HCT116 (cell line): ENCODE measurements around the gene UROD. TPM values are rescaled to one million over a fixed set of nuclear protein-coding genes. Genes with fewer than 3 reads are reported as not detected.

Experiments used
- ATAC-seq: fragments of 200-7000 bp; cut with Tn5 transposase; 2 replicates; pipeline ENCODE4 v1.9.1; 2020; ENCODE audit warnings: mild to moderate bottlenecking, moderate library complexity
- BruUV-seq: library from RNA; stranded (reverse); fragments of 400-500 nt; replicated peaks from 2 replicates; lab custom pipeline; 2021; lab: Mats Ljungman, UMichigan
- CTCF ChIA-PET: fragments of 300-600 bp; sonication (Branson Sonifier 250); formaldehyde crosslinking; loops from one replicate; lab custom pipeline; 2021; ENCODE audit warnings: antibody characterized with exemption; lab: Charles Lee
- POLR2A ChIA-PET: fragments of 300-600, 350-600 bp; sonication (Branson Sonifier 250); formaldehyde crosslinking; loops from one replicate; lab custom pipeline; 2021; ENCODE audit warnings: antibody characterized with exemption; lab: Charles Lee
- RAD21 ChIA-PET, 2 experiments: fragments of 300-600 bp; sonication (Branson Sonifier 250); formaldehyde crosslinking; loops; one replicate each; lab custom pipeline; 2023; ENCODE audit warnings: low total read pairs in 2 of 2; ENCODE audit not compliant: uncharacterized antibody in 2 of 2, unreplicated experiment in 2 of 2, low non-redundant PET in 1 of 2; lab: Charles Lee
- DNase-seq: peaks from one replicate; pipeline ENCODE4 v3.0.0-alpha.2; 2010; ENCODE audit warnings: low read depth, low spot score
- H2AFZ ChIP-seq: fragments of 200-600 bp; shearing (Covaris generic), sonication (generic); 2 replicates; pipeline ENCODE4 v1.6.1; 2017; ENCODE audit warnings: low read depth, mixed run types, mixed read lengths, antibody characterized with exemption, low read length; ENCODE audit not compliant: poor library complexity, severe bottlenecking
- H3K27ac ChIP-seq: 2 replicates; pipeline ENCODE4 v1.5.1; 2012; ENCODE audit warnings: low read depth, low read length
- H3K27me3 ChIP-seq: fragments of 200-600 bp; sonication (generic); 2 replicates; pipeline ENCODE4 v1.6.1; 2016; ENCODE audit warnings: mixed run types, low read length, mixed read lengths; ENCODE audit not compliant: insufficient read depth
- H3K36me3 ChIP-seq, 2 experiments: fragments of 200-500 bp in 1 of 2; fragments of 200-600 bp in 1 of 2; sonication (Bioruptor generic) in 1 of 2; sonication (generic) in 1 of 2; 2 replicates each; pipeline versions ENCODE4 v1.5.1 to v1.6.1; 2014 to 2016; ENCODE audit warnings: low read length in 2 of 2, inconsistent platforms in 1 of 2, mixed read lengths in 1 of 2, mixed run types in 1 of 2; ENCODE audit not compliant: insufficient read depth in 2 of 2, control insufficient read depth in 1 of 2
- H3K4me1 ChIP-seq, 2 experiments: fragments of 200-600 bp in 1 of 2; sonication (generic) in 1 of 2; 2 replicates each; pipeline versions ENCODE4 v1.5.1 to v1.6.1; 2012 to 2017; ENCODE audit warnings: low read length in 2 of 2, inconsistent platforms in 1 of 2, mild to moderate bottlenecking in 1 of 2, mixed read lengths in 1 of 2, mixed run types in 1 of 2, moderate library complexity in 1 of 2; ENCODE audit not compliant: insufficient read depth in 2 of 2, control insufficient read depth in 1 of 2
- H3K4me2 ChIP-seq: fragments of 200-600 bp; sonication (generic); 2 replicates; pipeline ENCODE4 v1.6.1; 2017; ENCODE audit warnings: mixed run types, low read length, mixed read lengths
- H3K4me3 ChIP-seq, 2 experiments: fragments of 200-600 bp in 1 of 2; sonication (generic) in 1 of 2; replicated peaks in 1 of 2; 2 replicates each; pipeline ENCODE4 v1.5.1; 2011 to 2016; ENCODE audit warnings: low read length in 2 of 2, control low read depth in 1 of 2, low read depth in 1 of 2, mild to moderate bottlenecking in 1 of 2, mixed read lengths in 1 of 2, mixed run types in 1 of 2
- H3K79me2 ChIP-seq: fragments of 200-600 bp; sonication (generic); 2 replicates; pipeline ENCODE4 v1.6.1; 2017; ENCODE audit warnings: mild to moderate bottlenecking, mixed run types, low read length, moderate library complexity, mixed read lengths; ENCODE audit not compliant: insufficient read depth
- H3K9ac ChIP-seq: fragments of 200-600 bp; sonication (generic); 2 replicates; pipeline ENCODE4 v1.6.1; 2016; ENCODE audit warnings: low read length, mixed read lengths
- H3K9me2 ChIP-seq: fragments of 200-600 bp; sonication (generic), shearing (Covaris generic); 2 replicates; pipeline ENCODE4 v1.6.1; 2017; ENCODE audit warnings: mixed run types, mild to moderate bottlenecking, moderate library complexity; ENCODE audit not compliant: insufficient read depth
- H3K9me3 ChIP-seq, 2 experiments: fragments of 200-500 bp in 1 of 2; fragments of 200-600 bp in 1 of 2; sonication (Bioruptor generic) in 1 of 2; sonication (generic) in 1 of 2; 2 replicates each; pipeline ENCODE4 v1.6.1; 2014 to 2017; ENCODE audit warnings: low read length in 2 of 2, mixed read lengths in 2 of 2, inconsistent platforms in 1 of 2, low read depth in 1 of 2, mild to moderate bottlenecking in 1 of 2, mixed run types in 1 of 2, moderate library complexity in 1 of 2; ENCODE audit not compliant: control insufficient read depth in 1 of 2, insufficient read depth in 1 of 2
- H4K20me1 ChIP-seq: fragments of 200-600 bp; sonication (generic), shearing (Covaris generic); 2 replicates; pipeline ENCODE4 v1.6.1; 2017; ENCODE audit warnings: mixed run types, mild to moderate bottlenecking, moderate library complexity; ENCODE audit not compliant: insufficient read depth
- ATF3 ChIP-seq: IDR thresholded peaks from 2 replicates; pipeline ENCODE4 v1.6.1; 2012
- CEBPB ChIP-seq: IDR thresholded peaks from 2 replicates; pipeline ENCODE4 v1.6.1; 2012; ENCODE audit warnings: low read depth
- ELF1 ChIP-seq: IDR thresholded peaks from 2 replicates; pipeline ENCODE4 v1.6.1; 2012; ENCODE audit warnings: low read depth, borderline replicate concordance
- EZH2 ChIP-seq: fragments of 200-600 bp; sonication (generic); IDR thresholded peaks from 2 replicates; pipeline ENCODE4 v1.6.1; 2017; ENCODE audit warnings: antibody characterized with exemption, mixed run types
- FOSL1 ChIP-seq: IDR thresholded peaks from 2 replicates; pipeline ENCODE4 v1.6.1; 2012; ENCODE audit warnings: low read depth
- JUND ChIP-seq: IDR thresholded peaks from 2 replicates; pipeline ENCODE4 v1.6.1; 2012
- POLR2A ChIP-seq: IDR thresholded peaks from 2 replicates; pipeline ENCODE4 v1.7.0; 2011; ENCODE audit warnings: borderline replicate concordance; ENCODE audit not compliant: insufficient read depth, insufficient read length; ENCODE audit errors: extremely low read depth
- POLR2AphosphoS5 ChIP-seq: IDR thresholded peaks from 2 replicates; pipeline ENCODE4 v1.6.1; 2011; ENCODE audit warnings: mild to moderate bottlenecking, low read depth, low read length, moderate library complexity
- REST ChIP-seq: IDR thresholded peaks from 2 replicates; pipeline ENCODE4 v1.6.1; 2012; ENCODE audit warnings: low read depth
- SP1 ChIP-seq: IDR thresholded peaks from 2 replicates; pipeline ENCODE4 v1.6.1; 2012; ENCODE audit warnings: low read depth
- SRF ChIP-seq: IDR thresholded peaks from 2 replicates; pipeline ENCODE4 v1.6.1; 2012; ENCODE audit warnings: low read depth
- TCF7L2 ChIP-seq: IDR thresholded peaks from 2 replicates; pipeline ENCODE4 v1.7.0; 2011; ENCODE audit warnings: borderline replicate concordance, inconsistent platforms; ENCODE audit not compliant: insufficient read depth, insufficient read length; ENCODE audit errors: extremely low read depth
- ZFX ChIP-seq: fragments of 450-650 bp; IDR thresholded peaks from 2 replicates; pipeline ENCODE4 v1.6.1; 2017
- ZNF274 ChIP-seq: fragments of 200-500 bp; sonication (Bioruptor generic); IDR thresholded peaks from 2 replicates; pipeline ENCODE4 v1.6.1; 2014; ENCODE audit warnings: mild to moderate bottlenecking, low read depth, low read length, inconsistent platforms
- intact Hi-C: fragments of 100-400 bp; cut with micrococcal nuclease; formaldehyde crosslinking; loops from 2 replicates; pipeline ENCODE4 v1.10.0; 2022
- total RNA-seq: library from RNA; stranded (reverse); gene quantifications from one replicate; pipeline ENCODE4 v1.2.1, GENCODE V29; 2021; ENCODE audit not compliant: unreplicated experiment
- TF ChIP-seq, protein P1 (sequence below): IDR thresholded peaks from 2 replicates; pipeline ENCODE4 v1.6.1; 2012
- TF ChIP-seq, protein P2 (sequence below): IDR thresholded peaks from 2 replicates; pipeline ENCODE4 v1.6.1; 2011; ENCODE audit warnings: mild to moderate bottlenecking, low read length, moderate library complexity; ENCODE audit not compliant: insufficient replicate concordance; ENCODE audit errors: extremely low read depth

Gene UROD
- total RNA-seq, 1 experiment from 2014 or later = 73.7 TPM

DNA sequence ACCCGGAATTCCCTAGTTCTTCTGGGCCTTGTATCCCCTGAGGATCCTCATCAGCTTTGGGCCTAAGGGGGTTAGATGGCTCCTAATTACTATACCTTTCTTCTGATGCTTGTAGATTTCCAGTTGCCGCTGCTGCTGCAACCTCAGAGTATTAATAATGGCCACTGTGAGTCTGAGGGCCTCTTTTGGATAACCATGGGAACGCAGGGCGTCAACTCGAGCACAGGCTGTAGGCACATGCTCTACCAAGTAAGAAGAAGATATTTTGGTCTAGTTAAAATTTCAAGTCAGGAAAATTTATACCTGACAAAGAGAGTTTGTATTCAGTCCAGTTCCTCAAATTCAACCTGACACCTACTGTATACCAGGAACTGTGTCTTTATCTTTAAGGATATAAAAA, 28.2 kb downstream of the UROD start:
- no peak overlapping the region for H3K9ac ChIP-seq
- ChIA-PET RAD21 (no interaction called here), CTCF (no interaction called here), POLR2A (no interaction called here)
- H3K4me1 ChIP-seq = peaks cover 0 to 5% of the 10 kb centered on the region in 2 experiments; a peak in 1 of 4 replicates
- no peaks in the 10 kb centered on the region for H3K79me2 ChIP-seq
- no peaks in the 10 kb centered on the region for H3K36me3 ChIP-seq
- no peak overlapping the region for H3K4me2 ChIP-seq
- TF ChIP-seq SP1 (no peak), POLR2A (no peak), EZH2 (no peak), CEBPB (no peak), ZFX (no peak), JUND (no peak), REST (no peak), ELF1 (no peak), FOSL1 (no peak), SRF (no peak), ATF3 (no peak), TCF7L2 (no peak), POLR2AphosphoS5 (no peak), ZNF274 (no peak)
- TF ChIP-seq, protein P1, sequence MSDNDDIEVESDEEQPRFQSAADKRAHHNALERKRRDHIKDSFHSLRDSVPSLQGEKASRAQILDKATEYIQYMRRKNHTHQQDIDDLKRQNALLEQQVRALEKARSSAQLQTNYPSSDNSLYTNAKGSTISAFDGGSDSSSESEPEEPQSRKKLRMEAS = no peak
- TF ChIP-seq, protein P2, sequence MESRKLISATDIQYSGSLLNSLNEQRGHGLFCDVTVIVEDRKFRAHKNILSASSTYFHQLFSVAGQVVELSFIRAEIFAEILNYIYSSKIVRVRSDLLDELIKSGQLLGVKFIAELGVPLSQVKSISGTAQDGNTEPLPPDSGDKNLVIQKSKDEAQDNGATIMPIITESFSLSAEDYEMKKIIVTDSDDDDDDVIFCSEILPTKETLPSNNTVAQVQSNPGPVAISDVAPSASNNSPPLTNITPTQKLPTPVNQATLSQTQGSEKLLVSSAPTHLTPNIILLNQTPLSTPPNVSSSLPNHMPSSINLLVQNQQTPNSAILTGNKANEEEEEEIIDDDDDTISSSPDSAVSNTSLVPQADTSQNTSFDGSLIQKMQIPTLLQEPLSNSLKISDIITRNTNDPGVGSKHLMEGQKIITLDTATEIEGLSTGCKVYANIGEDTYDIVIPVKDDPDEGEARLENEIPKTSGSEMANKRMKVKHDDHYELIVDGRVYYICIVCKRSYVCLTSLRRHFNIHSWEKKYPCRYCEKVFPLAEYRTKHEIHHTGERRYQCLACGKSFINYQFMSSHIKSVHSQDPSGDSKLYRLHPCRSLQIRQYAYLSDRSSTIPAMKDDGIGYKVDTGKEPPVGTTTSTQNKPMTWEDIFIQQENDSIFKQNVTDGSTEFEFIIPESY = no peak
- H2AFZ ChIP-seq = no peak overlapping the region
- no TSS peak for BruUV-seq
- H3K9me2 ChIP-seq = no peaks in the 10 kb centered on the region
- no peaks in the 10 kb centered on the region for H3K27me3 ChIP-seq
- no peak for DNase-seq
- no peaks in the 10 kb centered on the region for H4K20me1 ChIP-seq
- H3K27ac ChIP-seq = no peak overlapping the region
- intact Hi-C loops = no loop called here
- H3K9me3 ChIP-seq = no peaks in the 10 kb centered on the region
- H3K4me3 ChIP-seq = no peak overlapping the region
- ATAC-seq = no peak
